Astrocyte (in vitro differentiated cells and primary cell): ENCODE results near the gene IKZF2. TPM values are rescaled to one million over a fixed set of nuclear protein-coding genes. Genes with fewer than 3 reads are reported as not detected.

Source experiments
- DNase-seq: peaks from one replicate; pipeline ENCODE4 v3.0.0-alpha.2; 2010; ENCODE audit warnings: low read depth
- FAIRE-seq: peaks from 2 replicates; lab custom pipeline; 2011; peaks lifted over from hg19 to GRCh38; lab: Jason Lieb, UNC
- H2AFZ ChIP-seq: 2 replicates; pipeline ENCODE4 v1.6.0; 2012; ENCODE audit warnings: low read depth, low read length, inconsistent platforms
- H3K27ac ChIP-seq: 2 replicates; pipeline ENCODE4 v1.5.1; 2011; ENCODE audit warnings: low read depth, low read length, inconsistent platforms
- H3K27me3 ChIP-seq: 2 replicates; pipeline ENCODE4 v1.6.0; 2011; ENCODE audit warnings: low read length, inconsistent platforms; ENCODE audit not compliant: insufficient read depth
- H3K36me3 ChIP-seq: 2 replicates; pipeline ENCODE4 v1.5.1; 2011; ENCODE audit warnings: low read length, inconsistent platforms; ENCODE audit not compliant: insufficient read depth
- H3K4me1 ChIP-seq: 2 replicates; pipeline ENCODE4 v1.5.1; 2011; ENCODE audit warnings: low read length, inconsistent platforms; ENCODE audit not compliant: insufficient read depth
- H3K4me2 ChIP-seq: 2 replicates; pipeline ENCODE4 v1.6.0; 2012; ENCODE audit warnings: low read length, inconsistent platforms
- H3K4me3 ChIP-seq: 2 replicates; pipeline ENCODE4 v1.5.1; 2011; ENCODE audit warnings: low read depth, mild to moderate bottlenecking, low read length, inconsistent platforms; ENCODE audit not compliant: insufficient read depth
- H3K79me2 ChIP-seq: 2 replicates; pipeline ENCODE4 v1.6.0; 2012; ENCODE audit warnings: mild to moderate bottlenecking, low read length, inconsistent platforms; ENCODE audit not compliant: insufficient read depth
- H3K9ac ChIP-seq: 2 replicates; pipeline ENCODE4 v1.6.0; 2012; ENCODE audit warnings: mild to moderate bottlenecking, low read length, inconsistent platforms
- H3K9me3 ChIP-seq: 2 replicates; pipeline ENCODE4 v1.5.1; 2012; ENCODE audit warnings: low read depth, mild to moderate bottlenecking, low read length, inconsistent platforms; ENCODE audit not compliant: insufficient read depth
- H4K20me1 ChIP-seq: 2 replicates; pipeline ENCODE4 v1.6.0; 2012; ENCODE audit warnings: low read length, inconsistent platforms; ENCODE audit not compliant: insufficient read depth
- H3K27ac Mint-ChIP-seq: one replicate; pipeline ENCODE4 v1.8.0; 2021; ENCODE audit warnings: mild to moderate bottlenecking, mixed read lengths; ENCODE audit not compliant: unreplicated experiment
- H3K27me3 Mint-ChIP-seq: one replicate; pipeline ENCODE4 v1.8.0; 2021; ENCODE audit warnings: low read depth, mixed read lengths; ENCODE audit not compliant: unreplicated experiment
- H3K36me3 Mint-ChIP-seq: one replicate; pipeline ENCODE4 v1.8.0; 2021; ENCODE audit warnings: low read depth, mixed read lengths; ENCODE audit not compliant: unreplicated experiment
- H3K4me1 Mint-ChIP-seq: one replicate; pipeline ENCODE4 v1.8.0; 2021; ENCODE audit warnings: low read depth, mixed read lengths; ENCODE audit not compliant: unreplicated experiment
- H3K4me3 Mint-ChIP-seq: one replicate; pipeline ENCODE4 v1.8.0; 2021; ENCODE audit warnings: mild to moderate bottlenecking, moderate library complexity, mixed read lengths; ENCODE audit not compliant: unreplicated experiment
- H3K9me3 Mint-ChIP-seq: one replicate; pipeline ENCODE4 v1.8.0; 2021; ENCODE audit warnings: mild to moderate bottlenecking, mixed read lengths; ENCODE audit not compliant: unreplicated experiment
- CTCF ChIP-seq: IDR thresholded peaks from 2 replicates; pipeline ENCODE4 v1.5.1; 2011; ENCODE audit warnings: low read depth, mild to moderate bottlenecking, inconsistent platforms, low read length, moderate library complexity; ENCODE audit not compliant: insufficient read depth
- EZH2 ChIP-seq: IDR thresholded peaks from 2 replicates; pipeline ENCODE4 v1.6.1; 2012; ENCODE audit warnings: mild to moderate bottlenecking, low read length, inconsistent platforms; ENCODE audit not compliant: insufficient read depth
- total RNA-seq: library from RNA; stranded (reverse); gene quantifications from 2 replicates; pipeline ENCODE4 v1.2.1, GENCODE V29; 2021

Gene IKZF2
- total RNA-seq, 1 donor from 2014 or later, result 15.5 TPM

GRCh38 chr2:212960336-212960735, 191.1 kb downstream of the IKZF2 start:
- Mint-ChIP-seq H3K9me3 (no peaks in the 10 kb centered on the region), H3K27me3 (no peaks in the 10 kb centered on the region), H3K27ac (no peak overlapping the region), H3K4me1 (peaks cover 12% of the 10 kb centered on the region), H3K4me3 (no peak overlapping the region), H3K36me3 (no peaks in the 10 kb centered on the region)
- Histone ChIP-seq H3K27ac (no peak overlapping the region), H3K9ac (no peak overlapping the region), H3K4me1 (peaks cover 5% of the 10 kb centered on the region), H3K9me3 (no peaks in the 10 kb centered on the region), H2AFZ (no peak overlapping the region), H3K79me2 (no peaks in the 10 kb centered on the region), H3K4me2 (no peak overlapping the region), H3K27me3 (no peaks in the 10 kb centered on the region), H3K4me3 (no peak overlapping the region), H3K36me3 (no peaks in the 10 kb centered on the region), H4K20me1 (no peaks in the 10 kb centered on the region)
- no peak for TF ChIP-seq EZH2
- TF ChIP-seq CTCF, result no peak
- no peak for FAIRE-seq
- no peak for DNase-seq

GRCh38 chr2:212959471-212960117, 191.8 kb downstream of the IKZF2 start:
- H3K4me2 ChIP-seq, result no peak overlapping the region
- H3K27me3 Mint-ChIP-seq, result no peaks in the 10 kb centered on the region
- peaks cover 12% of the 10 kb centered on the region for H3K4me1 Mint-ChIP-seq
- no peaks in the 10 kb centered on the region for H3K9me3 Mint-ChIP-seq
- TF ChIP-seq EZH2, result no peak
- H3K9ac ChIP-seq, result no peak overlapping the region
- peaks cover 5% of the 10 kb centered on the region for H3K4me1 ChIP-seq
- H3K27ac Mint-ChIP-seq, result no peak overlapping the region
- H3K9me3 ChIP-seq, result no peaks in the 10 kb centered on the region
- peak; percentile 38 for DNase-seq
- FAIRE-seq, result no peak
- no peaks in the 10 kb centered on the region for H4K20me1 ChIP-seq
- no peaks in the 10 kb centered on the region for H3K36me3 ChIP-seq
- H3K27ac ChIP-seq, result no peak overlapping the region
- no peak overlapping the region for H2AFZ ChIP-seq
- no peaks in the 10 kb centered on the region for H3K36me3 Mint-ChIP-seq
- no peaks in the 10 kb centered on the region for H3K79me2 ChIP-seq
- H3K4me3 Mint-ChIP-seq, result no peak overlapping the region
- H3K4me3 ChIP-seq, result no peak overlapping the region
- H3K27me3 ChIP-seq, result no peaks in the 10 kb centered on the region

GRCh38 chr2:212958757-212959295, 192.6 kb downstream of the IKZF2 start:
- no peak for FAIRE-seq
- TF ChIP-seq EZH2 (no peak), CTCF (no peak)
- no peak overlapping the region for H3K4me3 ChIP-seq
- H4K20me1 ChIP-seq, result no peaks in the 10 kb centered on the region
- Mint-ChIP-seq H3K4me3 (no peak overlapping the region), H3K36me3 (no peaks in the 10 kb centered on the region), H3K9me3 (no peaks in the 10 kb centered on the region), H3K27me3 (no peaks in the 10 kb centered on the region), H3K4me1 (peaks cover 12% of the 10 kb centered on the region), H3K27ac (no peak overlapping the region)
- no peaks in the 10 kb centered on the region for H3K9me3 ChIP-seq
- no peak overlapping the region for H3K9ac ChIP-seq
- no peaks in the 10 kb centered on the region for H3K79me2 ChIP-seq
- H3K27me3 ChIP-seq, result no peaks in the 10 kb centered on the region
- no peaks in the 10 kb centered on the region for H3K36me3 ChIP-seq
- no peak overlapping the region for H3K4me2 ChIP-seq
- H3K4me1 ChIP-seq, result peaks cover 5% of the 10 kb centered on the region
- no peak overlapping the region for H3K27ac ChIP-seq
- no peak overlapping the region for H2AFZ ChIP-seq
- DNase-seq, result peak; percentile 10
